PC-3 (cell line): Measurements from ENCODE around the gene SLC51A. TPM values are rescaled to one million over a fixed set of nuclear protein-coding genes. Genes with fewer than 3 reads are reported as not detected.

Experiments used
- ATAC-seq: fragments of 200-7000 bp; cut with Tn5 transposase; 2 replicates; pipeline ENCODE4 v1.9.1; 2020; ENCODE audit warnings: mild to moderate bottlenecking, moderate library complexity
- BruUV-seq: library from RNA; stranded (reverse); fragments of 400-500 nt; replicated peaks from 2 replicates; lab custom pipeline; 2021; lab: Mats Ljungman, UMichigan
- CTCF ChIA-PET: fragments of 300-600 bp; sonication (Branson Sonifier 250); formaldehyde crosslinking; loops from one replicate; lab custom pipeline; 2022; ENCODE audit warnings: antibody characterized with exemption; lab: Charles Lee
- POLR2A ChIA-PET: fragments of 300-600 bp; sonication (Branson Sonifier 250); formaldehyde crosslinking; loops from one replicate; lab custom pipeline; 2022; ENCODE audit warnings: antibody characterized with exemption; ENCODE audit not compliant: unreplicated experiment; lab: Charles Lee
- DNase-seq: peaks from one replicate; pipeline ENCODE4 v3.0.0-alpha.2; 2015
- H2AFZ ChIP-seq: fragments of 300-600 bp; sonication (generic); 2 replicates; pipeline ENCODE4 v1.6.0; 2016; ENCODE audit warnings: antibody characterized with exemption, low read length
- H3F3A ChIP-seq: fragments of 300-600 bp; sonication (generic); one replicate; pipeline ENCODE4 v1.6.0; 2017; ENCODE audit warnings: antibody characterized with exemption, low read length, control low read depth, mild to moderate bottlenecking; ENCODE audit not compliant: unreplicated experiment
- H3K27ac ChIP-seq: fragments of 300-600 bp; sonication (generic); 2 replicates; pipeline ENCODE4 v1.5.1; 2016; ENCODE audit warnings: mild to moderate bottlenecking, low read length
- H3K27me3 ChIP-seq: fragments of 300-600 bp; sonication (generic); 2 replicates; pipeline ENCODE4 v1.6.1; 2016; ENCODE audit warnings: low read length, mixed read lengths
- H3K36me3 ChIP-seq: fragments of 300-600 bp; sonication (generic); 2 replicates; pipeline ENCODE4 v1.6.1; 2016; ENCODE audit warnings: low read depth, mixed run types, low read length, mixed read lengths
- H3K4me1 ChIP-seq: fragments of 300-600 bp; sonication (generic); 2 replicates; pipeline ENCODE4 v1.5.1; 2016; ENCODE audit warnings: low read length; ENCODE audit not compliant: insufficient read depth
- H3K4me2 ChIP-seq: fragments of 300-600 bp; sonication (generic); 2 replicates; pipeline ENCODE4 v1.6.0; 2016; ENCODE audit warnings: low read length
- H3K4me3 ChIP-seq: fragments of 300-600 bp; sonication (generic); 2 replicates; pipeline ENCODE4 v1.5.1; 2016; ENCODE audit warnings: mild to moderate bottlenecking, low read length, mixed read lengths
- H3K79me2 ChIP-seq: fragments of 300-600 bp; sonication (generic); 2 replicates; pipeline ENCODE4 v1.6.1; 2017; ENCODE audit warnings: low read length, mixed read lengths
- H3K9ac ChIP-seq: fragments of 300-600 bp; sonication (generic); 2 replicates; pipeline ENCODE4 v1.6.0; 2016; ENCODE audit warnings: mild to moderate bottlenecking, low read length
- H3K9me2 ChIP-seq: fragments of 300-600 bp; sonication (generic); replicated peaks from 2 replicates; pipeline ENCODE4 v1.6.1; 2016; ENCODE audit warnings: mixed run types, low read length, mixed read lengths
- H3K9me3 ChIP-seq: fragments of 300-600 bp; sonication (generic); 2 replicates; pipeline ENCODE4 v1.6.1; 2016; ENCODE audit warnings: low read length, mixed read lengths
- H4K20me1 ChIP-seq: fragments of 300-600 bp; sonication (generic); 2 replicates; pipeline ENCODE4 v1.6.1; 2016; ENCODE audit warnings: low read length, mixed read lengths
- CTCF ChIP-seq: fragments of 300-600 bp; sonication (generic); conservative IDR thresholded peaks from 2 replicates; pipeline ENCODE4 v1.5.1; 2017; ENCODE audit warnings: antibody characterized with exemption, low read depth, mild to moderate bottlenecking, low read length
- EZH2 ChIP-seq: fragments of 300-600 bp; sonication (generic); IDR thresholded peaks from one replicate; pipeline ENCODE4 v1.6.1; 2017; ENCODE audit warnings: antibody characterized with exemption, mild to moderate bottlenecking, low read length; ENCODE audit not compliant: unreplicated experiment
- EZH2phosphoT487 ChIP-seq: fragments of 300-600 bp; sonication (generic); IDR thresholded peaks from 2 replicates; pipeline ENCODE4 v1.6.1; 2018; ENCODE audit warnings: mild to moderate bottlenecking, antibody characterized with exemption, low read length, borderline replicate concordance
- intact Hi-C: fragments of 100-400 bp; cut with micrococcal nuclease; formaldehyde crosslinking; loops from 2 replicates; pipeline ENCODE4 v1.9.0; 2023
- total RNA-seq: library from RNA; depleted of rRNA; stranded (reverse); fragments of >200 nt; gene quantifications from 2 replicates; pipeline ENCODE4 v1.2.3, GENCODE V29; 2014

SLC51A gene
- total RNA-seq, 1 experiment from 2014 or later, result 9.7 TPM

DNA sequence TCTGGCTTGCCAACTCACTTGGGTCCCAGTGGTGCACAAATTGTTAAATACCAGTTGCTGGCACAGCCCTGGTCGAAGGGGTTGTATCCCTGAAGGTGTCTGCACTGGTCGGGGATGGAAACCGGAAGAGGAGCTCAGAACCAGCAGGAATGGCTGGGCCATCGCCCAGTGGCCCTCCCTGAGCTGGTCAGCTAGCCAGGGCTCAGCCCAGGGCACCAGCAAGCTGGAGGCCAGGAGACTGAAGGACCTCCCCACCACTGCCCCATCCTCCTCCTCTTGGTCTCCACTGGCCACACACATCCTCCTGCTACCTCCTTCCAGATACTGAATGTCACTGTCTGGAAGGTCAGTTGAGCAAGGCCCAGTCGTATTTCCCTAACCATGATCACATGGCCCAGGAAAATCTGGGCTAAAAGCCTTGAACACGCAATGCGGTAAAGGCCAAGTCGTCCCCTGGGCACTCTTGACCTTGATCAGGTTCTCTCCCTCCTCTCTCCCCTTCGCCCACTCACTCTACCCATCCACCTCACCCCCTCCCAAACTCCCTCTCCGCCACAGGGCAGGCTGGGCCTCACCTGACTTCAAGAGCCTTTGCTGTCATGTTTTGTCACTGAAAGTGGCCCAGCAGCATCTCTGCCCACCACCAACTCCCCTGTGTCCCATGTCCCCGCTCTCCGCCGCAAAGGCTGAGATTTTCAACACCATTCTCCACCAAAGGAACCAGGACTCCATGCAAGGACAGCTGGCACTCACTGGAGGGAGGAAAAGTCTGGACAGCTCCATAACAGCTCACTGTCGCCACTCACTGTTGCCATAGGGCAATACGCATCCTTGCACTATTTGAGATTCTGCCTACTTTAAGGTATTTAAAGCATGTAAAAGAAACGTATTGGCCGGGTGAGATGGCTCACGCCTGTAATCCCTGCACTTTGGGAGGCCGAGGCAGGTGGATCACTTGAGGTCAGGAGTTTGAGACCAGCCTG is 17.3 kb upstream of the SLC51A start:
- no peak for DNase-seq
- Histone ChIP-seq H3K9me2 (no peaks in the 10 kb centered on the region), H3K9ac (no peak overlapping the region), H3F3A (no peaks in the 10 kb centered on the region), H4K20me1 (no peaks in the 10 kb centered on the region), H3K36me3 (no peaks in the 10 kb centered on the region), H2AFZ (no peak overlapping the region), H3K9me3 (no peaks in the 10 kb centered on the region), H3K27me3 (no peaks in the 10 kb centered on the region), H3K79me2 (no peaks in the 10 kb centered on the region), H3K27ac (no peak overlapping the region), H3K4me3 (no peak overlapping the region), H3K4me2 (no peak overlapping the region), H3K4me1 (no peaks in the 10 kb centered on the region)
- intact Hi-C loops, result loop anchor here (5.0 kb wide), 1 partner anchor 177 kb away; no protein-coding TSS in a partner anchor
- TF ChIP-seq EZH2, result no peak
- TF ChIP-seq EZH2phosphoT487, result no peak
- TF ChIP-seq CTCF, result peak; percentile 44
- BruUV-seq, result no TSS peak
- POLR2A ChIA-PET, result interaction anchor here (0.6 kb wide), 1 partner anchor 225 kb away, joined by 5 read pairs; no protein-coding TSS in a partner anchor
- no peak for ATAC-seq
- CTCF ChIA-PET, result interaction anchor here (0.6 to 1.2 kb wide), 2 partner anchors 21 to 126 kb away, joined by 3 to 4 read pairs; no protein-coding TSS in a partner anchor

DNA sequence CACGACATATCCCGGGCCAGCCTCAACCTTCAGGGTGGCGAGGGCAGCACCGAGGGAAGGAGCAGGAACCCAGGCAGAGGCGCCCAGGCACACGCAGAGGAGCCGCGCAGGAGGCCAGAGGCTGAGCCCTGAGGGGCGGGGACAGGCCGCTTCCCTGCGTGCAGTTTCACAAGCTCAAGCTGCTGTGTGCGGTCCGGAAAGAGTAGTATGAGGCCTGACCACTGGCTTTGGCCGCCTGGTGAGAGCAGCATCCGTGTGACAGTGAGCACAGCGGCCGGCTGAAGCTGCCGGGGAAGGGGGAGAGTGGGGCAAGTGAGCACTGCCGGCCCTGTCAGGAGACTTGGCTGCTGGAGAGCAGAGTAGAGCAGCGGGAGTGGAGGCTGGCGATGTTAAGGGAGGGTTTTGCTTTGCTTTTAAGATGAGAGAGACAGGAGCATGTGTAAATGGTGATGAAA is 13.8 kb upstream of the SLC51A start:
- H3K4me2 ChIP-seq, result no peak overlapping the region
- DNase-seq, result no peak
- CTCF ChIA-PET, result no interaction called here

More for the DNA sequence above, 13.8 kb upstream of the SLC51A start:
- Histone ChIP-seq H3K27ac (no peak overlapping the region), H3K4me3 (no peak overlapping the region), H3K9me3 (0 out of 2 replicates have a peak, but pooled peaks cover 2% of the 10 kb centered on the region), H3K9ac (no peak overlapping the region), H3K9me2 (no peaks in the 10 kb centered on the region), H3F3A (no peaks in the 10 kb centered on the region), H4K20me1 (no peaks in the 10 kb centered on the region), H3K27me3 (no peaks in the 10 kb centered on the region), H3K36me3 (no peaks in the 10 kb centered on the region), H3K79me2 (no peaks in the 10 kb centered on the region), H3K4me1 (no peaks in the 10 kb centered on the region), H2AFZ (no peak overlapping the region)
- ATAC-seq, result no peak
- no TSS peak for BruUV-seq
- TF ChIP-seq EZH2, result no peak
- no peak for TF ChIP-seq EZH2phosphoT487
- no peak for TF ChIP-seq CTCF
- POLR2A ChIA-PET, result no interaction called here
- intact Hi-C loops, result no loop called here
